Muscle of leg (tissue), 11 donors: ENCODE measurements around the gene INPP4A. TPM values are rescaled to one million over a fixed set of nuclear protein-coding genes. Genes with fewer than 3 reads are reported as not detected.

Experiments
- DNase-seq: peaks from one replicate; pipeline ENCODE4 v3.0.0; 2013
- H3K27ac ChIP-seq: one replicate; pipeline ENCODE4 v1.5.1; 2013; ENCODE audit warnings: mild to moderate bottlenecking, low read length, control low read depth
- H3K27me3 ChIP-seq: one replicate; pipeline ENCODE4 v1.6.1; 2013; ENCODE audit warnings: low read length; ENCODE audit not compliant: control insufficient read depth, insufficient read depth
- H3K36me3 ChIP-seq: one replicate; pipeline ENCODE4 v1.6.1; 2013; ENCODE audit warnings: low read length; ENCODE audit not compliant: control insufficient read depth, insufficient read depth
- H3K4me1 ChIP-seq: one replicate; pipeline ENCODE4 v1.6.1; 2013; ENCODE audit warnings: low read length; ENCODE audit not compliant: control insufficient read depth, insufficient read depth
- H3K4me3 ChIP-seq: one replicate; pipeline ENCODE4 v1.5.1; 2013; ENCODE audit warnings: low read length, control low read depth
- H3K9me3 ChIP-seq: replicated peaks from 2 replicates; pipeline ENCODE4 v1.6.1; 2013; ENCODE audit warnings: low read depth, low read length; ENCODE audit not compliant: control insufficient read depth
- WGBS: methylation state at CpG from one replicate; pipeline ENCODE4 v1.1.5; 2013; ENCODE audit warnings: missing lambda C conversion rate; ENCODE audit not compliant: insufficient coverage; 5-methylcytosine and 5-hydroxymethylcytosine counted together
- polyA plus RNA-seq, 8 donors: library from polyadenylated mRNA; unstranded; fragments of 120-200 nt; gene quantifications; one replicate each; pipeline versions ENCODE4 v1.2.1 to v1.2.3, GENCODE V29; 2013; ENCODE audit warnings: inconsistent platforms in 1 of 8, low replicate concordance in 1 of 8; ENCODE audit not compliant: insufficient read length in 8 of 8, insufficient read depth in 1 of 8
- total RNA-seq: library from RNA; stranded (reverse); fragments of 120-200 nt; gene quantifications from one replicate; pipeline ENCODE4 v1.2.4, GENCODE V29; 2013

INPP4A gene
- total and polyA plus RNA-seq, 9 donors: 8.9 to 17.0 (median 13.0) TPM

- Histone ChIP-seq H3K27ac (no peak overlapping the region), H3K27me3 (no peaks in the 10 kb centered on the region), H3K4me1 (peaks cover 17% of the 10 kb centered on the region), H3K9me3 (no peaks in the 10 kb centered on the region), H3K4me3 (no peak overlapping the region), H3K36me3 (no peaks in the 10 kb centered on the region)
- 76% methylated on average over 4 of the region's 5 CpGs for WGBS
- no peak for DNase-seq
Observed at GRCh38 chr2:98484121-98484557, 39.5 kb downstream of the INPP4A start.

GRCh38 chr2:98484652-98485452, 40.2 kb downstream of the INPP4A start:
- no peaks in the 10 kb centered on the region for H3K9me3 ChIP-seq
- H3K4me1 ChIP-seq: peaks cover 10% of the 10 kb centered on the region
- 63% methylated on average over 7 of the region's 13 CpGs for WGBS

GRCh38 chr2:98485453-98485755, 40.7 kb downstream of the INPP4A start:
- Histone ChIP-seq H3K4me3 (no peak overlapping the region), H3K36me3 (no peaks in the 10 kb centered on the region), H3K4me1 (peaks cover 4% of the 10 kb centered on the region), H3K27ac (no peak overlapping the region), H3K9me3 (no peaks in the 10 kb centered on the region), H3K27me3 (no peaks in the 10 kb centered on the region)
- no peak for DNase-seq
- WGBS: 71% methylated on average over 4 of the region's 4 CpGs

More at GRCh38 chr2:98484652-98485452, 40.2 kb downstream of the INPP4A start:
- Histone ChIP-seq H3K36me3 (no peaks in the 10 kb centered on the region), H3K27me3 (no peaks in the 10 kb centered on the region), H3K27ac (no peak overlapping the region), H3K4me3 (no peak overlapping the region)
- DNase-seq: no peak

- Histone ChIP-seq H3K4me1 (no peaks in the 10 kb centered on the region), H3K27ac (no peak overlapping the region), H3K27me3 (no peaks in the 10 kb centered on the region), H3K36me3 (peaks cover 2% of the 10 kb centered on the region), H3K9me3 (no peaks in the 10 kb centered on the region), H3K4me3 (no peak overlapping the region)
- 94% methylated on average over 3 of the region's 5 CpGs for WGBS
- no peak for DNase-seq
Observed at GRCh38 chr2:98486374-98486981, 41.8 kb downstream of the INPP4A start.

- H3K4me3 ChIP-seq: no peak overlapping the region
- H3K36me3 ChIP-seq: peaks cover 3% of the 10 kb centered on the region
- no peaks in the 10 kb centered on the region for H3K9me3 ChIP-seq
- no peaks in the 10 kb centered on the region for H3K4me1 ChIP-seq
- no CpG with 5 or more reads among the region's 2 CpGs for WGBS
- no peaks in the 10 kb centered on the region for H3K27me3 ChIP-seq
- no peak for DNase-seq
- H3K27ac ChIP-seq: no peak overlapping the region
Observed at GRCh38 chr2:98487101-98487805, 42.6 kb downstream of the INPP4A start.

- Histone ChIP-seq H3K4me3 (no peak overlapping the region), H3K4me1 (no peaks in the 10 kb centered on the region), H3K36me3 (peaks cover 3% of the 10 kb centered on the region), H3K27me3 (no peaks in the 10 kb centered on the region), H3K9me3 (no peaks in the 10 kb centered on the region), H3K27ac (no peak overlapping the region)
- no peak for DNase-seq
- no CpG with 5 or more reads among the region's 3 CpGs for WGBS
Observed at GRCh38 chr2:98487806-98488189, 43.1 kb downstream of the INPP4A start.

- 100% methylated on average over 1 of the region's 4 CpGs for WGBS
- H3K9me3 ChIP-seq: no peaks in the 10 kb centered on the region
- no peak for DNase-seq
- peaks cover 3% of the 10 kb centered on the region for H3K36me3 ChIP-seq
- H3K4me1 ChIP-seq: no peaks in the 10 kb centered on the region
- no peak overlapping the region for H3K4me3 ChIP-seq
- no peak overlapping the region for H3K27ac ChIP-seq
- H3K27me3 ChIP-seq: no peaks in the 10 kb centered on the region
Observed at GRCh38 chr2:98488252-98488651, 43.6 kb downstream of the INPP4A start.

- WGBS: no CpG with 5 or more reads among the region's 3 CpGs
- Histone ChIP-seq H3K27me3 (no peaks in the 10 kb centered on the region), H3K4me1 (no peaks in the 10 kb centered on the region), H3K36me3 (peaks cover 3% of the 10 kb centered on the region), H3K9me3 (peaks cover 3% of the 10 kb centered on the region), H3K27ac (no peak overlapping the region), H3K4me3 (no peak overlapping the region)
- no peak for DNase-seq
Observed at GRCh38 chr2:98489486-98489885, 44.8 kb downstream of the INPP4A start.

- Histone ChIP-seq H3K27me3 (no peaks in the 10 kb centered on the region), H3K27ac (no peak overlapping the region), H3K4me3 (no peak overlapping the region), H3K9me3 (peaks cover 7% of the 10 kb centered on the region), H3K36me3 (peaks cover 3% of the 10 kb centered on the region), H3K4me1 (no peaks in the 10 kb centered on the region)
- DNase-seq: no peak
- WGBS: 81% methylated on average over 9 of the region's 14 CpGs
Observed at GRCh38 chr2:98489971-98490962, 45.6 kb downstream of the INPP4A start.
